GM23338 (cell line): ENCODE data around the gene ERN2. TPM values are rescaled to one million over a fixed set of nuclear protein-coding genes. Genes with fewer than 3 reads are reported as not detected.

Experiments
- ATAC-seq: fragments of 200-7000 bp; cut with Tn5 transposase; 3 replicates; pipeline ENCODE4 v1.9.1; 2020
- DNase-seq: peaks from one replicate; pipeline ENCODE4 v3.0.0-alpha.2; 2015; ENCODE audit warnings: low spot score
- H2AFZ ChIP-seq: fragments of 200-600 bp; sonication (generic); 2 replicates; pipeline ENCODE4 v1.8.0; 2016; ENCODE audit warnings: antibody characterized with exemption, mild to moderate bottlenecking, moderate library complexity
- H3F3A ChIP-seq: fragments of 200-600 bp; sonication (generic); replicated peaks from 2 replicates; pipeline ENCODE4 v1.8.0; 2017; ENCODE audit warnings: antibody characterized with exemption, mixed run types, low read depth
- H3K27ac ChIP-seq: fragments of 200-600 bp; sonication (generic); 2 replicates; pipeline ENCODE4 v1.6.1; 2016; ENCODE audit warnings: low read depth
- H3K27me3 ChIP-seq: fragments of 200-600 bp; sonication (generic); 2 replicates; pipeline ENCODE4 v1.8.0; 2016; ENCODE audit warnings: mild to moderate bottlenecking, mixed run types, moderate library complexity; ENCODE audit not compliant: insufficient read depth
- H3K36me3 ChIP-seq: fragments of 200-600 bp; sonication (generic); 2 replicates; pipeline ENCODE4 v1.8.0; 2016; ENCODE audit warnings: mild to moderate bottlenecking; ENCODE audit not compliant: insufficient read depth
- H3K4me1 ChIP-seq: fragments of 200-600 bp; sonication (generic); 2 replicates; pipeline ENCODE4 v1.8.0; 2016; ENCODE audit warnings: mild to moderate bottlenecking, moderate library complexity; ENCODE audit not compliant: insufficient read depth
- H3K4me2 ChIP-seq: fragments of 200-600 bp; sonication (generic); 2 replicates; pipeline ENCODE4 v1.7.1; 2017; ENCODE audit warnings: mixed run types
- H3K4me3 ChIP-seq: fragments of 200-600 bp; sonication (generic); 2 replicates; pipeline ENCODE4 v1.6.1; 2016; ENCODE audit warnings: mixed run types
- H3K79me2 ChIP-seq: fragments of 200-600 bp; sonication (generic); replicated peaks from 2 replicates; pipeline ENCODE4 v1.8.0; 2017; ENCODE audit warnings: mild to moderate bottlenecking; ENCODE audit not compliant: insufficient read depth
- H3K9me2 ChIP-seq: fragments of 200-600 bp; sonication (generic); 2 replicates; pipeline ENCODE4 v1.8.0; 2017; ENCODE audit not compliant: insufficient read depth
- H4K20me1 ChIP-seq: fragments of 200-600 bp; sonication (generic); replicated peaks from 2 replicates; pipeline ENCODE4 v1.8.0; 2017; ENCODE audit warnings: mild to moderate bottlenecking; ENCODE audit not compliant: insufficient read depth
- H3K27ac Mint-ChIP-seq: 2 replicates; pipeline ENCODE4 v1.8.0; 2020; ENCODE audit warnings: inconsistent platforms, mild to moderate bottlenecking, moderate library complexity, mixed read lengths
- H3K27me3 Mint-ChIP-seq: 3 replicates; pipeline ENCODE4 v1.8.0; 2022; ENCODE audit warnings: low read depth, mild to moderate bottlenecking, moderate library complexity, mixed read lengths, inconsistent platforms; ENCODE audit not compliant: insufficient read depth, poor library complexity
- H3K36me3 Mint-ChIP-seq: 3 replicates; pipeline ENCODE4 v1.8.0; 2021; ENCODE audit warnings: low read depth, mild to moderate bottlenecking, inconsistent platforms, moderate library complexity, mixed read lengths
- H3K4me1 Mint-ChIP-seq: 3 replicates; pipeline ENCODE4 v1.8.0; 2020; ENCODE audit warnings: mild to moderate bottlenecking, inconsistent platforms, mixed read lengths
- H3K4me3 Mint-ChIP-seq: 3 replicates; pipeline ENCODE4 v1.8.0; 2021; ENCODE audit warnings: moderate library complexity, mild to moderate bottlenecking, inconsistent platforms, mixed read lengths
- H3K9me3 Mint-ChIP-seq: 3 replicates; pipeline ENCODE4 v1.8.0; 2020; ENCODE audit warnings: moderate library complexity, mild to moderate bottlenecking, inconsistent platforms, mixed read lengths
- CREB1 ChIP-seq: fragments of 250-450 bp; sonication (Bioruptor Pico); IDR thresholded peaks from 2 replicates; pipeline ENCODE4 v1.5.0; 2020; ENCODE audit warnings: low read depth, mild to moderate bottlenecking, moderate library complexity
- CTCF ChIP-seq, 2 experiments: fragments of 200-600 bp in 1 of 2; sonication (generic) in 1 of 2; conservative IDR thresholded peaks; 2 replicates each; pipeline versions ENCODE4 v1.5.1 to v1.6.1; 2016 to 2017; ENCODE audit warnings: antibody characterized with exemption in 2 of 2, low read depth in 2 of 2, mild to moderate bottlenecking in 2 of 2, moderate library complexity in 1 of 2
- ETS1 ChIP-seq: IDR thresholded peaks from 2 replicates; pipeline ENCODE4 v1.6.1; 2016; ENCODE audit warnings: antibody characterized with exemption
- EZH2 ChIP-seq: fragments of 200-600 bp; sonication (generic); IDR thresholded peaks from one replicate; pipeline ENCODE4 v1.8.0; 2017; ENCODE audit warnings: antibody characterized with exemption, mild to moderate bottlenecking, low read depth; ENCODE audit not compliant: unreplicated experiment
- EZH2phosphoT487 ChIP-seq: fragments of 200-600 bp; sonication (generic); IDR thresholded peaks from one replicate; pipeline ENCODE4 v1.8.1; 2018; ENCODE audit warnings: antibody characterized with exemption; ENCODE audit not compliant: unreplicated experiment
- JUNB ChIP-seq: IDR thresholded peaks from one replicate; pipeline ENCODE4 v1.6.1; 2016; ENCODE audit warnings: antibody characterized with exemption; ENCODE audit not compliant: unreplicated experiment
- NANOG ChIP-seq: IDR thresholded peaks from 2 replicates; pipeline ENCODE4 v1.6.1; 2016; ENCODE audit warnings: antibody characterized with exemption, borderline replicate concordance
- POLR2AphosphoS5 ChIP-seq: IDR thresholded peaks from 2 replicates; pipeline ENCODE4 v1.6.1; 2016; ENCODE audit warnings: antibody characterized with exemption, low read depth
- REST ChIP-seq: IDR thresholded peaks from one replicate; pipeline ENCODE4 v1.6.1; 2018; ENCODE audit warnings: antibody characterized with exemption; ENCODE audit not compliant: unreplicated experiment
- STAT1 ChIP-seq: IDR thresholded peaks from one replicate; pipeline ENCODE4 v1.6.1; 2016; ENCODE audit warnings: antibody characterized with exemption; ENCODE audit not compliant: unreplicated experiment
- ZNF114 ChIP-seq: fragments of 250-450 bp; sonication (Bioruptor Pico); IDR thresholded peaks from 2 replicates; pipeline ENCODE4 v1.5.0; 2020; ENCODE audit warnings: mild to moderate bottlenecking, moderate library complexity
- ZNF331 ChIP-seq: fragments of 250-450 bp; sonication (Bioruptor Pico); IDR thresholded peaks from 2 replicates; pipeline ENCODE4 v1.5.0; 2020; ENCODE audit warnings: low read depth, mild to moderate bottlenecking, moderate library complexity
- ZNF462 ChIP-seq: fragments of 250-450 bp; sonication (Bioruptor Pico); IDR thresholded peaks from 2 replicates; pipeline ENCODE4 v1.5.0; 2020; ENCODE audit warnings: mild to moderate bottlenecking, moderate library complexity
- polyA plus RNA-seq: library from polyadenylated mRNA; unstranded; fragments of >200 nt; fragmentation: Nextera tagmentation; extraction: Ambion mirVana; gene quantifications from 2 replicates; pipeline ENCODE4 v1.2.1, GENCODE V29; 2016
- total RNA-seq: library from RNA; depleted of rRNA; stranded (reverse); fragments of >200 nt; shearing (Covaris generic); gene quantifications from 2 replicates; pipeline ENCODE4 v1.2.3, GENCODE V29; 2014

ERN2 gene
- total and polyA plus RNA-seq, 2 experiments from 2014 or later = 0.97 to 1.1 TPM

- Mint-ChIP-seq H3K36me3 (peaks cover 56% of the 10 kb centered on the region), H3K9me3 (no peaks in the 10 kb centered on the region), H3K4me3 (peak overlapping the region; percentile 98), H3K27me3 (peaks cover 18% of the 10 kb centered on the region), H3K4me1 (peaks cover 16% of the 10 kb centered on the region), H3K27ac (peak overlapping the region; percentile 97)
- TF ChIP-seq POLR2AphosphoS5 (no peak), CTCF (conservative IDR thresholded peaks at IDR 0.05; ENCODE audit: low read depth in 2 of 2) (no peak), EZH2 (no peak), ZNF462 (no peak), ZNF331 (CRISPR knock-in tag) (no peak), REST (no peak), ZNF114 (CRISPR knock-in tag) (no peak), NANOG (no peak), JUNB (no peak), EZH2phosphoT487 (no peak), CREB1 (CRISPR knock-in tag) (no peak), STAT1 (no peak), ETS1 (no peak)
- Histone ChIP-seq H3K27me3 (no peaks in the 10 kb centered on the region), H4K20me1 (peaks cover 24% of the 10 kb centered on the region), H3K4me2 (peak overlapping the region; percentile 95), H3F3A (peaks cover 25% of the 10 kb centered on the region; the same call in 1 of the 2 replicates), H2AFZ (no peak overlapping the region), H3K9me2 (no peaks in the 10 kb centered on the region), H3K27ac (no peak overlapping the region), H3K79me2 (peaks cover 45% of the 10 kb centered on the region), H3K36me3 (peaks cover 40% of the 10 kb centered on the region), H3K4me1 (peaks cover 13% of the 10 kb centered on the region; the same call in 1 of the 2 replicates), H3K4me3 (peak overlapping the region; percentile 100)
- DNase-seq (peak; percentile 24), ATAC-seq (peak; percentile 6)
These were observed 33.1 kb downstream of the ERN2 start for GRCh38 chr16:23679986-23680336.
